GM04504 (cell line): Measurements from ENCODE around the gene GLDC.

ENCODE experiments used
- DNase-seq: peaks from one replicate; pipeline ENCODE4 v3.0.0-alpha.2; 2012; ENCODE audit warnings: low read depth

Gene GLDC

DNA sequence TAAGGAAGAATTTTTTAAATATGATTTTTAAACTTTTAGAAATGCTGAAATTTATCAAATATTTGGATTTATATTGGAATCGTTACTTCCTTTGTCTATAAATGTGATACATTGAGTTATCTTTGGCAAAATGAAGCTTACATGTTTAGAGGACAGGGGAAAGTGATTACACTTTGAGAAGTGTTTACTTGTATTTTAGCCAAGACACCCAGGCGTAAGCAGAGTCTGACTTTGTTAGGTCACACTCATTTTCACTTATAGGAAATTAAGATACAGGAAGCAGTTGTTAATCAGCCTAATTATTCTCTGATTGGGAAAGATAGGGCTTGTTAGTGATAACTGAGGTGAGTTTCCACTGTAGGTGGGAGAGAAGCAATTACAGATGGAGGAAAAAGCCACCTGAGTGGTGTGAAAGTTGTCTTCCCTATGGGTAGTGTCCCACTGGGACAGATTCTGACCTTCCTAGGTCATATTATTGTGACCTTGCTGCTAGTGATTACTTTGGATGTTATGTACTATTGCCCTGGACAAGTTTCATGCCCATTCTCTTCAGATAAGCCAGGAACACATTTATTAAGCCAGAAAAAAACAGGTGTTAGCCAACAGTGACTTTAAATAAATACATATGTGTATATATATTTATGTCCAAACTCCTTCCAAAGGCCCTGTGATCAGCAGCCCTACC is 143.9 kb downstream of the GLDC start:
- DNase-seq = no peak

DNA sequence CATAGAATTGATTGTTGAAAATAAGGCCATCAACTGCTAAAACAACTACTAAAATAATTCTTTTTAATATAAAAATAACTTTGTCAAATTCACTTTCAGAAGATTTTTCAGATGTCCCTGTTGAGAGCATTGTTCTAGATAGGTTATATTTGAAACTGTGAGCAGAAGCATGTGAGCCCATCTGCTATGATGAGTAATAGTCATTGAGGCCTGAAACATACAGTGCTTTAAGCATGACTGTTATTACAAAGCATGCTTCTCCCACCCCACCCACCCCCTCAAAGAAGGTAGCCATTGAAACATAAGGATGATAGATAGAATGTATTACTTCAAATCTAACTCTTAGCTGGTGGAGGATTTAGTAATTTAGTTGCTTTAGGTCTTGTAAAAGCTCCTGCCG is 146.5 kb downstream of the GLDC start:
- no peak for DNase-seq

DNA sequence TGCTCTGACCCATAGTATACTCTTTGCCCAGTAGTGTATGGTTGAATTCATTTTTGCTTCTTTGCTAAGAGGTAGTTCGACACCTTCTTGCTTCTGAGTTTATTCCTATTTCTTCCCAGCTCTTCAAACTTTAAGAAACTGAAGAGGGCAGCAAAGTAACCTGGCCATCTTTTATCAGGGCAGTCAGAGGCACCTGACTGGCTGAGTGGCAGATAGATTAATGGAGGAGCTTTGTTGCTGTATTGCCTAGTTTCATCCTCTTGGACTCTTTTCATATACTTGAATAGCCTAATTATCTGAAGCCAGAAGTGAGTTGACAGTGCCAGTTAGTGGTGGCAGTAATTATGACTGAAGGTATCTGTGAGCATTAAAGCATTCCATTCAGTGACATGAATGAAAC is 150.1 kb downstream of the GLDC start:
- DNase-seq = no peak

DNA sequence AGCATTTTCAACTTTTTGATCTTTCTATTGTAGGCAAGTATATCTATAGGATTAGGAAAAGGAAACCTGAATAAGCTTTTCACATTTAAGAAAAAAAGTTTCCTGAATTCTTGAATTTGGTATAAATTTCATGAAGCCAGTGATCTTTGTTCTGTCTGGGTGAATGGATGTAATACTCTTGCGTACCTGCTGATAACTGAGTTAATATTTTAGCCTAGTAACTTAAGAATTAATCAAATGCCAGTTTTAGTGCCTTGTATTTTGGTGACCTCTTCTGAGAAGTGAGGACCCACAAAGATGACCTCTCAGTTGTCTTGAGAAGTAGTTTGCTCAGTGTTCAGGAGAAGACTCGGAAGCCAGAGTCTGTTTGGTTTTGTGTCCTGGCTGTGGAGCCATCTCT is 154.7 kb downstream of the GLDC start:
- no peak for DNase-seq

DNA sequence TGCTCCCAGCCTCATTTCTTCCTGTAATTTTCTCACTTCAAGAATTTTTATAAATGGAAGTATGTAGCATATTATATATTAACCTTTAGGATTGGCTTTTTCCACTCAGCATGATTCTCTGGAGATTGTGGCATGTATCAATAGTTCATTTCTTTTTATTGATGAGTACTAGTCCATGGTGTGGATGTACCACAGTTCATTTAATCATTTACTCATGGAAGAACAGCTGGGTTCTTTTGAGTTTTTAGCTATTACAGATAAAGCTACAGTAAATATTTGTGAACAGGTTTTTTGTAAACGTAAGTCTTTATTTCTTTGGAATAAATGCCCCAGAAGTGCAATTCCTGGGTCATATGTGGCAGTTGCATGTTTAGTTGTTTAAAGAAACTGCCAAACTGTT is 156.4 kb downstream of the GLDC start:
- DNase-seq = no peak

DNA sequence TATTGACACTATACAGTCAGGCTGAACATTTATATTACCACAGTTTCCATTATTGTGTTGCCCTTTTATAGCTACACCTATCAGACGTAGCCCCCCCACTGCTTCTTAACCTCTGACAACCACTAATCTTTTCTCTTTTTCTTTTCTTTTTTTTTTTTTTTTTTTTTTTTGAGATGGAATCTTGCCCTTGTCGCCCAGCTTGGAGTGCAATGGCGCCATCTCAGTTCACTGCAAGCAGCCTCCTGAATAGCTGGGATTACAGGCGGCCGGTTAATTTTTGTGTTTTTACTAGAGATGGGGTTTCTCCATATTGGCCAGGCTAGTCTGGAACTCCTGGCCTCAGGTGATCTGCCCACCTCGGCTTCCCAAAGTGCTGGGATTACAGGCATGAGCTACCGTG is 157.1 kb downstream of the GLDC start:
- DNase-seq = no peak

DNA sequence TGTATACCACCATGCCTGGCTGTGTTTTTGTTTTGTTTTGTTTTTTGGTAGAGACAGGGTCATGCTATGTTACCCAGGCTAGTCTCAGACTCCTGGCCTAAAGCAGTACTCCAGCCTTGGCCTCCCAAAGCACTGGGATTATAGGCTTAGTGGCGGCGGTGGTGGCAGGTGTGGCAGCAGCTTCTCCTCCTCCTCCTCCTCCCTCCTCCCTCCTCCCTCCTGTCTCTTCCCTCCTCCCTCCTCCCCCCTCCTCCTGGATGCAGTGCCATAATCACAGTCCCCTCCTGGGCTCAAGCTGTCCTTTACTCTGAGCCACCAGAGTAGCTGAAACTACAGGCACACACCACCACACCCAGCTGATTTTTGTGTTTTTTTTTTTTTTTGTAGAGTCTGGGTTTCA is 161.3 kb downstream of the GLDC start:
- no peak for DNase-seq
